Esophagus muscularis mucosa (tissue), 4 donors: ENCODE data around the gene TMEM117. TPM values are rescaled to one million over a fixed set of nuclear protein-coding genes. Genes with fewer than 3 reads are reported as not detected.

Experiments
- DNase-seq: peaks from one replicate; pipeline ENCODE4 v3.0.0-alpha.2; 2017; ENCODE audit errors: extremely low spot score
- H3K27ac ChIP-seq, 4 donors: fragments of 200-600 bp; sonication (generic); replicated peaks in 1 of 4; 1 replicate in 3 of 4; 2 replicates in 1 of 4; pipeline ENCODE4 v1.5.1; 2016 to 2019; ENCODE audit warnings: mild to moderate bottlenecking in 1 of 4
- H3K27me3 ChIP-seq, 4 donors: fragments of 200-600 bp; sonication (generic); one replicate each; pipeline versions ENCODE4 v1.5.1 to v1.6.0; 2016 to 2019
- H3K36me3 ChIP-seq, 4 donors: fragments of 200-600 bp; sonication (generic); one replicate each; pipeline ENCODE4 v1.5.1; 2016 to 2019
- H3K4me1 ChIP-seq, 4 donors: fragments of 200-600 bp; sonication (generic); one replicate each; pipeline ENCODE4 v1.5.1; 2016 to 2019
- H3K4me3 ChIP-seq, 4 donors: fragments of 200-600 bp; sonication (generic); 1 replicate in 2 of 4; 2 replicates in 2 of 4; pipeline ENCODE4 v1.5.1; 2016 to 2019; ENCODE audit warnings: mild to moderate bottlenecking in 4 of 4, moderate library complexity in 1 of 4
- H3K9me3 ChIP-seq, 4 donors: fragments of 200-600 bp; sonication (generic); 1 replicate in 3 of 4; 2 replicates in 1 of 4; pipeline ENCODE4 v1.5.1; 2016 to 2019
- CTCF ChIP-seq, 3 experiments: fragments of 200-600 bp in 2 of 3; fragments of 450-650 bp in 1 of 3; sonication (generic) in 2 of 3; IDR thresholded peaks; one replicate each; pipeline ENCODE4 v1.5.1; 2017 to 2019; ENCODE audit warnings: antibody characterized with exemption in 3 of 3, mild to moderate bottlenecking in 2 of 3, moderate library complexity in 1 of 3
- EP300 ChIP-seq: sonication (generic); formaldehyde crosslinking; IDR thresholded peaks from one replicate; pipeline ENCODE4 v1.6.1; 2017; ENCODE audit warnings: antibody characterized with exemption
- POLR2A ChIP-seq: fragments of 450-650 bp; IDR thresholded peaks from one replicate; pipeline ENCODE4 v1.6.1; 2017; ENCODE audit warnings: antibody characterized with exemption, moderate library complexity, mild to moderate bottlenecking, low read depth
- POLR2AphosphoS5 ChIP-seq, 2 donors: sonication (generic); formaldehyde crosslinking; IDR thresholded peaks; one replicate each; pipeline ENCODE4 v1.6.1; 2017; ENCODE audit warnings: antibody characterized with exemption in 2 of 2
- WGBS: methylation state at CpG from one replicate; pipeline ENCODE4 v1.1.5; 2018; 5-methylcytosine and 5-hydroxymethylcytosine counted together
- intact Hi-C: fragments of 100-400 bp; cut with DNase I; formaldehyde crosslinking; loops from one replicate; pipeline ENCODE4 v1.15.1; 2023
- total RNA-seq, 4 donors: library from RNA; depleted of rRNA; stranded (reverse); fragments of >200 nt; gene quantifications; one replicate each; pipeline versions ENCODE4 v1.1.0 to v1.2.1, GENCODE V29; 2016

TMEM117 gene
- total RNA-seq, 4 donors from 2014 or later: 11.2 to 18.7 (median 12.8) TPM

GRCh38 chr12:44159216-44159615 is 323.3 kb downstream of the TMEM117 start:
- intact Hi-C loops: no loop called here
- no peak for TF ChIP-seq CTCF (IDR thresholded peaks at IDR 0.05)
- TF ChIP-seq POLR2AphosphoS5 (IDR thresholded peaks at IDR 0.05): no peak
- TF ChIP-seq POLR2A: no peak
- no peak for TF ChIP-seq EP300

GRCh38 chr12:44159862-44160261 is 324.0 kb downstream of the TMEM117 start:
- 98% methylated on average over 3 of the region's 3 CpGs for WGBS

More at GRCh38 chr12:44159216-44159615, 323.3 kb downstream of the TMEM117 start:
- Histone ChIP-seq H3K36me3 (no peaks in the 10 kb centered on the region), H3K9me3 (no peaks in the 10 kb centered on the region), H3K4me1 (no peaks in the 10 kb centered on the region), H3K27me3 (no peaks in the 10 kb centered on the region), H3K27ac (no peak overlapping the region), H3K4me3 (no peak overlapping the region)
- DNase-seq: no peak

GRCh38 chr12:44162961-44163360 is 327.1 kb downstream of the TMEM117 start:
- Histone ChIP-seq H3K9me3 (no peaks in the 10 kb centered on the region), H3K4me3 (no peak overlapping the region), H3K36me3 (no peaks in the 10 kb centered on the region), H3K4me1 (no peaks in the 10 kb centered on the region), H3K27me3 (no peaks in the 10 kb centered on the region), H3K27ac (no peak overlapping the region)
- intact Hi-C loops: no loop called here
- TF ChIP-seq POLR2A (no peak), POLR2AphosphoS5 (IDR thresholded peaks at IDR 0.05) (no peak), CTCF (IDR thresholded peaks at IDR 0.05) (no peak), EP300 (no peak)
- 84% methylated on average over 3 of the region's 3 CpGs for WGBS
- DNase-seq: no peak

More at GRCh38 chr12:44159862-44160261, 324.0 kb downstream of the TMEM117 start:
- Histone ChIP-seq H3K36me3 (no peaks in the 10 kb centered on the region), H3K4me1 (no peaks in the 10 kb centered on the region), H3K9me3 (no peaks in the 10 kb centered on the region), H3K27me3 (no peaks in the 10 kb centered on the region), H3K27ac (no peak overlapping the region), H3K4me3 (no peak overlapping the region)
- TF ChIP-seq POLR2AphosphoS5 (IDR thresholded peaks at IDR 0.05): no peak
- TF ChIP-seq CTCF (IDR thresholded peaks at IDR 0.05): no peak
- no peak for TF ChIP-seq EP300
- TF ChIP-seq POLR2A: no peak
- intact Hi-C loops: no loop called here
- DNase-seq: no peak

GRCh38 chr12:44174053-44174452 is 338.2 kb downstream of the TMEM117 start:
- no peaks in the 10 kb centered on the region for H3K27me3 ChIP-seq
- no peak overlapping the region for H3K4me3 ChIP-seq
- no peak overlapping the region for H3K27ac ChIP-seq
- TF ChIP-seq CTCF (IDR thresholded peaks at IDR 0.05): no peak
- H3K36me3 ChIP-seq: no peaks in the 10 kb centered on the region
- H3K9me3 ChIP-seq: no peaks in the 10 kb centered on the region
- intact Hi-C loops: no loop called here
- DNase-seq: no peak
- no peaks in the 10 kb centered on the region for H3K4me1 ChIP-seq

GRCh38 chr12:44184499-44185206 is 348.8 kb downstream of the TMEM117 start:
- DNase-seq: no peak
- Histone ChIP-seq H3K27ac (no peak overlapping the region), H3K4me3 (no peak overlapping the region), H3K36me3 (no peaks in the 10 kb centered on the region), H3K9me3 (no peaks in the 10 kb centered on the region), H3K4me1 (no peaks in the 10 kb centered on the region), H3K27me3 (no peaks in the 10 kb centered on the region)
- no peak for TF ChIP-seq CTCF (IDR thresholded peaks at IDR 0.05)
- no peak for TF ChIP-seq POLR2AphosphoS5 (IDR thresholded peaks at IDR 0.05)
- no peak for TF ChIP-seq POLR2A
- no peak for TF ChIP-seq EP300
- 90% methylated on average over 4 of the region's 4 CpGs for WGBS
- intact Hi-C loops: no loop called here
